Measurements from ENCODE around the gene TMEM87A.

GRCh38 chr15:42166225-42166940 is 106.8 kb downstream of the TMEM87A start:
- TF ChIP-seq CTCF (IDR thresholded peaks at IDR 0.05; ENCODE audit: insufficient read depth, low read length, poor library complexity, severe bottlenecking) (no peak), EZH2phosphoT487 (conservative IDR thresholded peaks at IDR 0.05; ENCODE audit: low read length) (no peak)
